HepG2 (cell line): ENCODE data around the gene AKTIP. TPM values are rescaled to one million over a fixed set of nuclear protein-coding genes. Genes with fewer than 3 reads are reported as not detected.

Experiments used
- CAMTA2 ChIP-seq: sonication (generic); formaldehyde crosslinking; IDR thresholded peaks from 2 replicates; pipeline ENCODE4 v1.4.0; 2020; ENCODE audit warnings: mild to moderate bottlenecking, missing genetic modification reagents, borderline replicate concordance
- HOXA3 ChIP-seq: sonication (generic); formaldehyde crosslinking; IDR thresholded peaks from 2 replicates; pipeline ENCODE4 v1.5.0; 2020; ENCODE audit warnings: missing genetic modification reagents
- KDM5A ChIP-seq: fragments of 200-600 bp; sonication (generic); IDR thresholded peaks from 2 replicates; pipeline ENCODE4 v1.7.0; 2018; ENCODE audit warnings: antibody characterized with exemption, mild to moderate bottlenecking, low read length, borderline replicate concordance
- MXI1 ChIP-seq: IDR thresholded peaks from 3 replicates; pipeline ENCODE4 v1.6.1; 2012; ENCODE audit warnings: low read depth, low read length, inconsistent platforms, borderline replicate concordance
- SAP130 ChIP-seq: IDR thresholded peaks from 2 replicates; pipeline ENCODE4 v1.6.1; 2016; ENCODE audit warnings: low read depth
- SMAD1 ChIP-seq: sonication (generic); formaldehyde crosslinking; IDR thresholded peaks from 2 replicates; pipeline ENCODE4 v1.4.0; 2020; ENCODE audit warnings: missing genetic modification reagents, low read depth, mild to moderate bottlenecking, borderline replicate concordance
- TGIF2 ChIP-seq: IDR thresholded peaks from 2 replicates; pipeline ENCODE4 v1.6.1; 2016; ENCODE audit warnings: control low read depth, missing compliant biosample characterization
- TMF1 ChIP-seq: sonication (generic); formaldehyde crosslinking; IDR thresholded peaks from 2 replicates; pipeline ENCODE4 v1.8.1; 2022; ENCODE audit warnings: low read depth, missing genetic modification reagents
- ZFP36L1 ChIP-seq: sonication (generic); formaldehyde crosslinking; IDR thresholded peaks from 2 replicates; pipeline ENCODE4 v1.8.0; 2022; ENCODE audit warnings: mild to moderate bottlenecking, missing genetic modification reagents, moderate library complexity
- ZNF329 ChIP-seq: sonication (generic); formaldehyde crosslinking; IDR thresholded peaks from 2 replicates; pipeline ENCODE4 v1.9.0; 2021; ENCODE audit warnings: low read depth, mild to moderate bottlenecking, missing genetic modification reagents
- ZNF362 ChIP-seq: sonication (generic); formaldehyde crosslinking; IDR thresholded peaks from 2 replicates; pipeline ENCODE4 v1.4.0; 2020; ENCODE audit warnings: missing genetic modification reagents, mild to moderate bottlenecking, borderline replicate concordance
- ZNF687 ChIP-seq: sonication (generic); formaldehyde crosslinking; IDR thresholded peaks from 2 replicates; pipeline ENCODE4 v1.5.1; 2020; ENCODE audit warnings: mild to moderate bottlenecking, missing genetic modification reagents, moderate library complexity
- ZNF772 ChIP-seq: sonication (generic); formaldehyde crosslinking; IDR thresholded peaks from 2 replicates; pipeline ENCODE4 v1.5.0; 2020; ENCODE audit warnings: mild to moderate bottlenecking, missing genetic modification reagents
- polyA plus RNA-seq, 8 experiments: library from polyadenylated mRNA; depleted of rRNA in 3 of 8; stranded (reverse) in 7 of 8; unstranded in 1 of 8; fragments of >200 nt; fragmentation: Illumina TruSeq in 4 of 8; extraction: Trizol in 4 of 8; gene quantifications; 2 replicates each; pipeline versions ENCODE4 v1.2.1 to v1.2.3, GENCODE V29; 2011 to 2016; ENCODE audit warnings: low read depth in 4 of 8, missing spikeins in 1 of 8, mixed read lengths in 1 of 8; ENCODE audit not compliant: insufficient read depth in 1 of 8
- total RNA-seq, 5 experiments: library from RNA; depleted of rRNA; stranded (reverse); fragments of >200 nt; fragmentation: Illumina TruSeq; extraction: Trizol; gene quantifications; 2 replicates each; pipeline ENCODE4 v1.2.3, GENCODE V29; 2016; ENCODE audit warnings: low read depth in 1 of 5
- TF ChIP-seq, protein P1 (sequence below), 2 experiments: sonication (generic) in 1 of 2; formaldehyde crosslinking in 1 of 2; IDR thresholded peaks; 2 replicates each; pipeline versions ENCODE4 v1.4.0 to v1.6.1; 2016 to 2020; ENCODE audit warnings: borderline replicate concordance in 1 of 2, low read depth in 1 of 2, mild to moderate bottlenecking in 1 of 2, missing genetic modification reagents in 1 of 2
- TF ChIP-seq, protein P2 (sequence below): sonication (generic); formaldehyde crosslinking; IDR thresholded peaks from 2 replicates; pipeline ENCODE4 v1.4.0; 2020; ENCODE audit warnings: missing genetic modification reagents, borderline replicate concordance

Gene AKTIP
- total and polyA plus RNA-seq, 2 of the 13 experiments (the other 11 are each of a cell fraction or from before 2014, with no cell fraction given) = 28.8 to 49.0 TPM

- TF ChIP-seq, protein P1, sequence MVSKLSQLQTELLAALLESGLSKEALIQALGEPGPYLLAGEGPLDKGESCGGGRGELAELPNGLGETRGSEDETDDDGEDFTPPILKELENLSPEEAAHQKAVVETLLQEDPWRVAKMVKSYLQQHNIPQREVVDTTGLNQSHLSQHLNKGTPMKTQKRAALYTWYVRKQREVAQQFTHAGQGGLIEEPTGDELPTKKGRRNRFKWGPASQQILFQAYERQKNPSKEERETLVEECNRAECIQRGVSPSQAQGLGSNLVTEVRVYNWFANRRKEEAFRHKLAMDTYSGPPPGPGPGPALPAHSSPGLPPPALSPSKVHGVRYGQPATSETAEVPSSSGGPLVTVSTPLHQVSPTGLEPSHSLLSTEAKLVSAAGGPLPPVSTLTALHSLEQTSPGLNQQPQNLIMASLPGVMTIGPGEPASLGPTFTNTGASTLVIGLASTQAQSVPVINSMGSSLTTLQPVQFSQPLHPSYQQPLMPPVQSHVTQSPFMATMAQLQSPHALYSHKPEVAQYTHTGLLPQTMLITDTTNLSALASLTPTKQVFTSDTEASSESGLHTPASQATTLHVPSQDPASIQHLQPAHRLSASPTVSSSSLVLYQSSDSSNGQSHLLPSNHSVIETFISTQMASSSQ (IDR thresholded peaks at IDR 0.05; ENCODE audit: low read depth) = no peak
- TF ChIP-seq, protein P1 (CRISPR knock-in tag; IDR thresholded peaks at IDR 0.05; ENCODE audit: borderline replicate concordance) = no peak
- no peak for TF ChIP-seq ZNF329 (CRISPR knock-in tag)
- TF ChIP-seq, protein P2, sequence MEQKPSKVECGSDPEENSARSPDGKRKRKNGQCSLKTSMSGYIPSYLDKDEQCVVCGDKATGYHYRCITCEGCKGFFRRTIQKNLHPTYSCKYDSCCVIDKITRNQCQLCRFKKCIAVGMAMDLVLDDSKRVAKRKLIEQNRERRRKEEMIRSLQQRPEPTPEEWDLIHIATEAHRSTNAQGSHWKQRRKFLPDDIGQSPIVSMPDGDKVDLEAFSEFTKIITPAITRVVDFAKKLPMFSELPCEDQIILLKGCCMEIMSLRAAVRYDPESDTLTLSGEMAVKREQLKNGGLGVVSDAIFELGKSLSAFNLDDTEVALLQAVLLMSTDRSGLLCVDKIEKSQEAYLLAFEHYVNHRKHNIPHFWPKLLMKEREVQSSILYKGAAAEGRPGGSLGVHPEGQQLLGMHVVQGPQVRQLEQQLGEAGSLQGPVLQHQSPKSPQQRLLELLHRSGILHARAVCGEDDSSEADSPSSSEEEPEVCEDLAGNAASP (CRISPR knock-in tag) = 0 out of 2 replicates have a peak, but pooled peaks have one; percentile 8
- peak; percentile 53; the same call in 1 of the 2 replicates for TF ChIP-seq ZNF687 (CRISPR knock-in tag)
- TF ChIP-seq ZNF772 (CRISPR knock-in tag) = peak; percentile 3; the same call in 1 of the 2 replicates
- 0 out of 2 replicates have a peak, but pooled peaks have one; percentile 15 for TF ChIP-seq ZNF362
- TF ChIP-seq CAMTA2 (CRISPR knock-in tag) = peak; percentile 54; the same call in 1 of the 2 replicates
- no peak; the same call in 1 of the 2 replicates for TF ChIP-seq HOXA3 (CRISPR knock-in tag)
- peak; percentile 7; the same call in 1 of the 2 replicates for TF ChIP-seq SMAD1 (CRISPR knock-in tag)
- peak; percentile 69 for TF ChIP-seq KDM5A
- TF ChIP-seq ZFP36L1 = 0 out of 2 replicates have a peak, but pooled peaks have one; percentile 41
- TF ChIP-seq MXI1 = peak; percentile 19; the same call in 2 of the 3 replicates
- peak; percentile 53 for TF ChIP-seq SAP130 (CRISPR knock-in tag)
- peak; percentile 53; the same call in 1 of the 2 replicates for TF ChIP-seq TGIF2 (CRISPR knock-in tag)
- peak; percentile 66 for TF ChIP-seq TMF1
Observed at GRCh38 chr16:53502331-53503269, at the start of gene AKTIP (continued).
